ENCODE data around the gene PCDHAC1. TPM values are rescaled to one million over a fixed set of nuclear protein-coding genes. Genes with fewer than 3 reads are reported as not detected.

The PCDHAC1 gene
- total and polyA plus RNA-seq, 2 of the 4 experiments (the other 2 are of a cell fraction), result under 0.01 TPM; not detected in 1

DNA sequence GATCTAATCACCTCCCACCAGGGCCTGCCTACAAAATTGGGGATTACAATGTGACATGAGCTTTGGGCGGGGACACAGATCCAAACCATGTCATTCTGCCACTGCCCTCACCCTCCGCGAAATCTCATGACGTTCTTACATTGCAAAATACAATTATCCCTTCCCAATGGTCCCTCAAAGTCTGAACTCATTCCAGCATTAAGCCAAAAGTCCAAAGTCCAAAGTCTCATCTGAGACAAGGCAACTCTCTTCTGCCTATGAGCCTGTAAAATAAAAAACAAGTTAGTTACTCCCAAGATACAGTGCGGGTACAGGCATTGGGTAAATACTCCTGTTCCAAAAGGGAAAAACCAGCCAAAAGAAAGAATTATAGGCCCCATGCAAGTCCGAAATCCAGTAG lies 25.5 kb downstream of the PCDHAC1 start:
- POLR2A ChIA-PET (ENCODE audit: unreplicated experiment), result no interaction called here

More for the DNA sequence above, 25.5 kb downstream of the PCDHAC1 start:
- DNase-seq (no peak), ATAC-seq (ENCODE audit: low read depth) (no peak)
- Histone ChIP-seq H4K20me1 (ENCODE audit: insufficient read depth, low read length) (no peaks in the 10 kb centered on the region), H3K79me1 (ENCODE audit: low read depth in 1 of 2, low read length in 2 of 2) (no peaks in the 10 kb centered on the region), H2AK5ac (ENCODE audit: low read depth, low read length) (no peak overlapping the region), H4K91ac (ENCODE audit: insufficient read depth, low read depth, low read length) (no peak overlapping the region), H3K36me3 (ENCODE audit: control insufficient read depth, insufficient read depth, low read length) (no peaks in the 10 kb centered on the region), H2BK20ac (ENCODE audit: low read depth, low read length) (no peak overlapping the region), H3K9ac (ENCODE audit: low read depth, low read length) (no peak overlapping the region), H2BK15ac (ENCODE audit: low read depth, low read length) (no peak overlapping the region), H2AK9ac (replicated peaks; ENCODE audit: low read depth, low read length, poor library complexity) (no peak overlapping the region), H2BK120ac (ENCODE audit: low read depth, low read length) (no peak overlapping the region), H3K4me1 (ENCODE audit: control insufficient read depth, insufficient read depth, low read length) (no peaks in the 10 kb centered on the region), H3K23ac (ENCODE audit: low read depth, low read length) (no peak overlapping the region), H4K5ac (ENCODE audit: low read depth, low read length) (no peak overlapping the region), H3K27ac (ENCODE audit: insufficient read depth, low read length) (no peak overlapping the region), H3K4ac (ENCODE audit: low read depth, low read length) (no peak overlapping the region), H3K4me2 (ENCODE audit: low read depth, low read length) (no peak overlapping the region), H4K8ac (ENCODE audit: low read depth in 2 of 2, low read length in 2 of 2) (no peak overlapping the region), H3K9me1 (ENCODE audit: insufficient read depth, low read length) (no peaks in the 10 kb centered on the region), H3K18ac (ENCODE audit: low read depth, low read length) (no peak overlapping the region), H3K27me3 (ENCODE audit: control insufficient read depth, insufficient read depth, low read length) (no peaks in the 10 kb centered on the region), H2BK5ac (ENCODE audit: low read depth, low read length, poor library complexity, severe bottlenecking) (no peak overlapping the region), H2AFZ (replicated peaks; ENCODE audit: low read length, poor library complexity) (no peak overlapping the region), H3K9me3 (ENCODE audit: control insufficient read depth, insufficient read depth, low read length) (peaks cover 3% of the 10 kb centered on the region; the same call in 1 of the 2 replicates), H3K4me3 (ENCODE audit: insufficient read depth, low read depth, low read length) (no peak overlapping the region), H3K56ac (ENCODE audit: extremely low read depth, insufficient read depth, low read length) (no peak overlapping the region), H3K14ac (replicated peaks; ENCODE audit: low read depth, low read length) (no peak overlapping the region)
- no peak for TF ChIP-seq CEBPB (IDR thresholded peaks at IDR 0.05; ENCODE audit: low read depth, low read length)
- TF ChIP-seq MAFK (IDR thresholded peaks at IDR 0.05; ENCODE audit: low read depth, low read length), result no peak
- TF ChIP-seq SMC3 (IDR thresholded peaks at IDR 0.05; ENCODE audit: low read depth, low read length), result no peak
- no peak for TF ChIP-seq MXI1 (IDR thresholded peaks at IDR 0.05; ENCODE audit: borderline replicate concordance, low read depth, low read length)
- dilution Hi-C loops (cut with HindIII; ENCODE audit: low sequenced_read_pairs, unreplicated experiment), result no loop called here
- in situ Hi-C loops (cut with MboI; ENCODE audit: low sequenced_read_pairs), result no loop called here
- CTCF ChIA-PET, result no interaction called here
- WGBS, 2 experiments (ENCODE audit: extremely low coverage in 2 of 2, insufficient read length in 1 of 2), result no CpG with 5 or more reads among the region's 6 CpGs
- intact Hi-C loops (cut with micrococcal nuclease), result no loop called here
- BruUV-seq (replicated peaks), result no TSS peak

Data from IMR-90 (cell line).